ENCODE data around the gene MKNK1.

DNA sequence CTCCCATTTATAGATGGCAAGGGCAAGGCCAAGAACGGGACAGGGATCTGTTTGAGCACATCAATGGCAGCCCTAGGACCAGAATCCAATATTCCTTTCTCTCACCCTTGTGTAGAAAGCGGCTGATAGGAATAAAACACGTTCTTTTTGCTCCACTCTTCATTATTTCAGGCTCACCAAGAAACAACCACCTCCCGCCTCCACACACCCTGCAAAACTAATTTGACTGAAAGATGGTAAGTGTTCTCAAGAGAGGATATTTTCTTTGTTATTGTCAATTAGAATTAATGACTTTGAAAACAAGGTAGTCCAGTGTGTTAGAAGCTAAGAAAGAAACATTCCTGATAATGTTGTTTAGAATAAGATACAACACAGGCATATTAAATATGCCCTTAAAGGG lies 40.7 kb downstream of the MKNK1 start:
- TF ChIP-seq ZNF274 (IDR thresholded peaks at IDR 0.05; ENCODE audit: borderline replicate concordance, extremely low read depth, low read length) (no peak), POLR2A (IDR thresholded peaks at IDR 0.05; ENCODE audit: control extremely low read depth in 1 of 2, low read depth in 2 of 2, low read length in 2 of 2) (no peak), EZH2 (IDR thresholded peaks at IDR 0.05; ENCODE audit: low read depth, low read length, severe bottlenecking) (no peak), SIX5 (IDR thresholded peaks at IDR 0.05; ENCODE audit: low read depth, low read length) (no peak)
- TF ChIP-seq, protein P1, sequence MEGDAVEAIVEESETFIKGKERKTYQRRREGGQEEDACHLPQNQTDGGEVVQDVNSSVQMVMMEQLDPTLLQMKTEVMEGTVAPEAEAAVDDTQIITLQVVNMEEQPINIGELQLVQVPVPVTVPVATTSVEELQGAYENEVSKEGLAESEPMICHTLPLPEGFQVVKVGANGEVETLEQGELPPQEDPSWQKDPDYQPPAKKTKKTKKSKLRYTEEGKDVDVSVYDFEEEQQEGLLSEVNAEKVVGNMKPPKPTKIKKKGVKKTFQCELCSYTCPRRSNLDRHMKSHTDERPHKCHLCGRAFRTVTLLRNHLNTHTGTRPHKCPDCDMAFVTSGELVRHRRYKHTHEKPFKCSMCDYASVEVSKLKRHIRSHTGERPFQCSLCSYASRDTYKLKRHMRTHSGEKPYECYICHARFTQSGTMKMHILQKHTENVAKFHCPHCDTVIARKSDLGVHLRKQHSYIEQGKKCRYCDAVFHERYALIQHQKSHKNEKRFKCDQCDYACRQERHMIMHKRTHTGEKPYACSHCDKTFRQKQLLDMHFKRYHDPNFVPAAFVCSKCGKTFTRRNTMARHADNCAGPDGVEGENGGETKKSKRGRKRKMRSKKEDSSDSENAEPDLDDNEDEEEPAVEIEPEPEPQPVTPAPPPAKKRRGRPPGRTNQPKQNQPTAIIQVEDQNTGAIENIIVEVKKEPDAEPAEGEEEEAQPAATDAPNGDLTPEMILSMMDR (IDR thresholded peaks at IDR 0.05; ENCODE audit: control extremely low read depth in 1 of 3, insufficient read depth in 1 of 3, low read depth in 1 of 3, low read length in 3 of 3), result no peak
- TF ChIP-seq, protein P2, sequence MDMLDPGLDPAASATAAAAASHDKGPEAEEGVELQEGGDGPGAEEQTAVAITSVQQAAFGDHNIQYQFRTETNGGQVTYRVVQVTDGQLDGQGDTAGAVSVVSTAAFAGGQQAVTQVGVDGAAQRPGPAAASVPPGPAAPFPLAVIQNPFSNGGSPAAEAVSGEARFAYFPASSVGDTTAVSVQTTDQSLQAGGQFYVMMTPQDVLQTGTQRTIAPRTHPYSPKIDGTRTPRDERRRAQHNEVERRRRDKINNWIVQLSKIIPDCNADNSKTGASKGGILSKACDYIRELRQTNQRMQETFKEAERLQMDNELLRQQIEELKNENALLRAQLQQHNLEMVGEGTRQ (IDR thresholded peaks at IDR 0.05; ENCODE audit: low read length), result no peak

Measured in H1 (cell line).